Hematopoietic multipotent progenitor cell treated with erythropoietin and hydrocortisone succinate and interleukin-3 and kit ligand, for 4 days (in vitro differentiated cells): Measurements from ENCODE around the gene EEF1AKMT3.
A peak's percentile ranks its signal among the peaks of the same experiment; 100 is the strongest.
"Not testable (repeated sequence)": the region's sequence is repeated elsewhere in the genome, so short reads cannot be mapped to it uniquely, and the experiment has no call there.

Experiments used
- DNase-seq: peaks from one replicate; pipeline ENCODE4 v3.0.0-alpha.2; 2015

Gene EEF1AKMT3

GRCh38 chr12:57795354-57795753, 22.9 kb downstream of the EEF1AKMT3 start:
- no peak for DNase-seq

GRCh38 chr12:57796996-57797395, 24.6 kb downstream of the EEF1AKMT3 start:
- no peak for DNase-seq

GRCh38 chr12:57797933-57798332, 25.5 kb downstream of the EEF1AKMT3 start:
- DNase-seq, result no peak

- DNase-seq, result no peak
Measured at GRCh38 chr12:57800965-57801364, 28.6 kb downstream of the EEF1AKMT3 start.

- no peak for DNase-seq
Measured at GRCh38 chr12:57802607-57803006, 30.2 kb downstream of the EEF1AKMT3 start.

- DNase-seq, result peak; percentile 54
Measured at GRCh38 chr12:57803319-57803893, 31.0 kb downstream of the EEF1AKMT3 start.

- DNase-seq, result no peak
Measured at GRCh38 chr12:57806677-57807076, 34.3 kb downstream of the EEF1AKMT3 start.

- DNase-seq, result no peak
Measured at GRCh38 chr12:57807285-57807684, 34.9 kb downstream of the EEF1AKMT3 start.

GRCh38 chr12:57808351-57808750, 35.9 kb downstream of the EEF1AKMT3 start:
- no peak for DNase-seq

GRCh38 chr12:57809425-57809824, 37.0 kb downstream of the EEF1AKMT3 start:
- DNase-seq, result no peak

- peak; percentile 54 for DNase-seq
Measured at GRCh38 chr12:57810450-57810849, 38.0 kb downstream of the EEF1AKMT3 start.

- no peak for DNase-seq
Measured at GRCh38 chr12:57811028-57811755, 38.8 kb downstream of the EEF1AKMT3 start.

GRCh38 chr12:57813111-57813970, 40.9 kb downstream of the EEF1AKMT3 start:
- DNase-seq, result no peak

GRCh38 chr12:57813971-57814772, 41.8 kb downstream of the EEF1AKMT3 start:
- DNase-seq, result no peak

- no peak for DNase-seq
Measured at GRCh38 chr12:57815177-57816000, 43.0 kb downstream of the EEF1AKMT3 start.

GRCh38 chr12:57816001-57816854, 43.8 kb downstream of the EEF1AKMT3 start:
- DNase-seq, result no peak

- DNase-seq, result peak; percentile 67
Measured at GRCh38 chr12:57816855-57817151, 44.4 kb downstream of the EEF1AKMT3 start.

- no peak for DNase-seq
Measured at GRCh38 chr12:57817261-57817989, 45.0 kb downstream of the EEF1AKMT3 start.

GRCh38 chr12:57817990-57818331, 45.5 kb downstream of the EEF1AKMT3 start:
- DNase-seq, result not testable (repeated sequence)

- DNase-seq, result not testable (repeated sequence)
Measured at GRCh38 chr12:57820119-57820518, 47.7 kb downstream of the EEF1AKMT3 start.

- not testable (repeated sequence) for DNase-seq
Measured at GRCh38 chr12:57821015-57821414, 48.6 kb downstream of the EEF1AKMT3 start.
